ENCODE results near the gene ALG12. TPM values are rescaled to one million over a fixed set of nuclear protein-coding genes. Genes with fewer than 3 reads are reported as not detected.

The ALG12 gene
- total and polyA plus RNA-seq, 2 of the 8 experiments (the other 6 are each of a cell fraction or from before 2014, with no cell fraction given) = 13.4 to 22.5 TPM

DNA sequence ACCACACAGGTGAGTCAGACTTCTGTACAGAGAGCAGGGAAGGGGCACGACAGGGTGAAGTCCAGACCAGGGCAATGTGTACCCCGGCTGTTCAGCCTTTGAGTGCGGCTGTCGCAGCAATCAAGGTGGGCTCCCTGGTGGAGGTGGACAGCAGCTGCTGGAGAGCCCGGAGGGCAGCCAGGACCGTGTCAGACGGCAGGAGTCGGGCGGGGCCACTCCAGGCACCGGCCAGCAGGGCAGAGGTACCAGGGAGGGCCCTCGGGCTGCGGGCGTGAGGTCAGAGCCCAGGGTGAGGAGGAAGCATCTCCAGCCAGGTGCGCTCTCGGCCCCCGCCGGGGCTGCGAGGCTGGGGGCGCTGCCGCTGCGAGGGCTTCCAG lies 41.5 kb upstream of the ALG12 start:
- POLR2A ChIA-PET (ENCODE audit: partially characterized antibody) = interaction anchor here (1.3 to 2.2 kb wide), 5 partner anchors 8 to 26 kb away, joined by 4 to 9 read pairs (median 6); no protein-coding TSS in a partner anchor
- H2AFZ ChIP-seq (ENCODE audit: low read length) = no peak overlapping the region

More for the DNA sequence above, 41.5 kb upstream of the ALG12 start:
- Histone ChIP-seq H2BK120ac (replicated peaks; ENCODE audit: low read depth, low read length) (no peak overlapping the region), H3K23ac (ENCODE audit: insufficient read length) (no peak overlapping the region), H3K9ac (replicated peaks in 1 of 4; ENCODE audit: extremely low read depth in 1 of 4, low read depth in 3 of 4, low read length in 3 of 4) (peak overlapping the region in 1 of 4 experiments; percentile 45; a peak in 1 of 7 replicates), H3K18ac (ENCODE audit: extremely low read depth, low read length) (no peak overlapping the region; the same call in none of the 2 replicates), H3K79me2 (ENCODE audit: control insufficient read depth in 1 of 2, insufficient read depth in 2 of 2, low read length in 2 of 2) (peaks cover 0 to 19% of the 10 kb centered on the region in 2 experiments; a peak in 1 of 4 replicates), H3K27ac (ENCODE audit: low read depth, low read length) (0 out of 2 replicates have a peak overlapping the region, but pooled peaks have one; percentile 19), H3K23me2 (ENCODE audit: low read depth, low read length) (peaks cover 13% of the 10 kb centered on the region; the same call in 1 of the 2 replicates), H3K56ac (replicated peaks; ENCODE audit: insufficient read length, low read depth, low read length) (peak overlapping the region; percentile 3), H2BK12ac (ENCODE audit: low read depth, low read length) (peak overlapping the region; percentile 75; the same call in 1 of the 2 replicates), H3K14ac (ENCODE audit: insufficient read length) (no peak overlapping the region), H3K36me3 (ENCODE audit: control insufficient read depth in 2 of 4, insufficient read depth in 4 of 4, low read length in 3 of 4) (peaks cover 8 to 18% (median 12%) of the 10 kb centered on the region in 4 experiments; a peak in 6 of 8 replicates), H3K4ac (replicated peaks; ENCODE audit: insufficient read length, low read depth, low read length) (peak overlapping the region; percentile 53), H2AK5ac (ENCODE audit: low read depth, low read length) (no peak overlapping the region), H3K4me1 (replicated peaks in 1 of 4; ENCODE audit: control insufficient read depth in 3 of 4, insufficient read depth in 4 of 4, low read length in 3 of 4) (peaks cover 0 to 22% (median 12%) of the 10 kb centered on the region in 4 experiments; a peak in 5 of 7 replicates), H2BK15ac (ENCODE audit: low read length) (no peak overlapping the region; the same call in 1 of the 2 replicates), H3K27me3 (replicated peaks in 1 of 4; ENCODE audit: control insufficient read depth in 3 of 4, extremely low read depth in 1 of 4, insufficient read depth in 3 of 4, low read length in 3 of 4) (peaks cover 0 to 12% (median 6%) of the 10 kb centered on the region in 4 experiments; a peak in 6 of 7 replicates), H4K91ac (replicated peaks; ENCODE audit: insufficient read length, low read length) (peak overlapping the region; percentile 74), H4K20me1 (replicated peaks in 1 of 2; ENCODE audit: control insufficient read depth in 1 of 2, insufficient read depth in 2 of 2, low read length in 2 of 2) (peaks cover 16 to 20% of the 10 kb centered on the region in 2 experiments), H4K8ac (ENCODE audit: extremely low read depth, insufficient read depth, low read length) (peak overlapping the region; percentile 79), H2BK20ac (ENCODE audit: low read length) (no peak overlapping the region), H2BK5ac (ENCODE audit: low read depth, low read length) (peak overlapping the region; percentile 44; the same call in 1 of the 2 replicates), H3K4me3 (ENCODE audit: extremely low read depth in 1 of 4, insufficient read depth in 2 of 4, low read depth in 3 of 4, low read length in 4 of 4) (peak overlapping the region; percentile 49 to 79 (median 74)), H3K4me2 (ENCODE audit: insufficient read depth in 1 of 2, low read depth in 2 of 2, low read length in 2 of 2) (peak overlapping the region; percentile 42 to 96), H3K79me1 (ENCODE audit: low read depth, low read length) (0 out of 2 replicates have a peak, but pooled peaks cover 2% of the 10 kb centered on the region), H3K9me3 (ENCODE audit: insufficient read depth in 2 of 2, low read depth in 1 of 2, low read length in 1 of 2) (no peaks in the 10 kb centered on the region), H4K5ac (ENCODE audit: insufficient read length, low read depth, low read length) (peak overlapping the region; percentile 77)
- TF ChIP-seq KDM1A (IDR thresholded peaks at IDR 0.05; ENCODE audit: borderline replicate concordance, low read length) = peak; percentile 14; the same call in 1 of the 2 replicates
- TF ChIP-seq GABPA (IDR thresholded peaks at IDR 0.05; ENCODE audit: borderline replicate concordance, insufficient read depth, low read length) = no peak
- peak; percentile 53 for TF ChIP-seq KDM4A (IDR thresholded peaks at IDR 0.05; ENCODE audit: low read depth, low read length, severe bottlenecking)
- peak; percentile 2 for TF ChIP-seq ASH2L (IDR thresholded peaks at IDR 0.05; ENCODE audit: low read length)
- CTCF ChIA-PET (ENCODE audit: partially characterized antibody) = interaction anchor here (0.9 to 1.2 kb wide), 3 partner anchors 13 to 329 kb away, joined by 3 to 5 read pairs (median 4); no protein-coding TSS in a partner anchor
- WGBS, 2 experiments (ENCODE audit: extremely low coverage in 1 of 2, insufficient coverage in 1 of 2, insufficient read length in 1 of 2, insufficient replicate concordance in 2 of 2, low coverage in 1 of 2, low lambda C conversion rate in 2 of 2, missing lambda C conversion rate in 1 of 2) = 45% methylated on average over 11 of the region's 21 CpGs; no CpG with 5 or more reads in 1 of the 2 experiments
- no peak for FAIRE-seq
- no peak for DNase-seq (ENCODE audit: low read depth in 1 of 2, low spot score in 2 of 2)

Measured in H1 (cell line).